DOHH2 (cell line): ENCODE measurements around the gene SP140.

ENCODE experiments used
- H3F3A ChIP-seq: fragments of 200-600 bp; sonication (generic), shearing (Covaris generic); 2 replicates; pipeline ENCODE4 v1.6.0; 2016; ENCODE audit warnings: antibody characterized with exemption, mild to moderate bottlenecking; ENCODE audit not compliant: control insufficient read depth, insufficient read depth
- H3K27ac ChIP-seq: fragments of 200-600 bp; sonication (generic); 2 replicates; pipeline ENCODE4 v1.5.1; 2014; ENCODE audit warnings: low read depth, mild to moderate bottlenecking, low read length, moderate library complexity
- H3K27me3 ChIP-seq: fragments of 200-600 bp; sonication (generic); 2 replicates; pipeline ENCODE4 v1.6.1; 2014; ENCODE audit warnings: mild to moderate bottlenecking, low read length, mixed read lengths; ENCODE audit not compliant: control insufficient read depth
- H3K36me3 ChIP-seq: fragments of 200-600 bp; sonication (generic); 2 replicates; pipeline ENCODE4 v1.6.1; 2014; ENCODE audit warnings: mild to moderate bottlenecking, low read length, moderate library complexity, mixed read lengths; ENCODE audit not compliant: control insufficient read depth
- H3K4me1 ChIP-seq: fragments of 200-600 bp; sonication (generic); 2 replicates; pipeline ENCODE4 v1.6.1; 2014; ENCODE audit warnings: mild to moderate bottlenecking, low read length, mixed read lengths; ENCODE audit not compliant: control insufficient read depth
- H3K4me2 ChIP-seq: fragments of 200-600 bp; sonication (generic); 2 replicates; pipeline ENCODE4 v1.6.0; 2014; ENCODE audit warnings: mild to moderate bottlenecking, low read length, moderate library complexity
- H3K4me3 ChIP-seq: fragments of 200-600 bp; sonication (generic); 2 replicates; pipeline ENCODE4 v1.5.1; 2014; ENCODE audit warnings: mild to moderate bottlenecking, low read length, mixed read lengths
- H3K79me2 ChIP-seq: fragments of 200-600 bp; sonication (generic); 2 replicates; pipeline ENCODE4 v1.6.1; 2014; ENCODE audit warnings: mild to moderate bottlenecking, low read length, mixed read lengths; ENCODE audit not compliant: control insufficient read depth
- H3K9me2 ChIP-seq: fragments of 200-600 bp; sonication (generic); replicated peaks from 2 replicates; pipeline ENCODE4 v1.6.1; 2014; ENCODE audit warnings: mild to moderate bottlenecking, low read length, mixed read lengths; ENCODE audit not compliant: control insufficient read depth
- H3K9me3 ChIP-seq: fragments of 200-600 bp; sonication (generic); 2 replicates; pipeline ENCODE4 v1.6.1; 2014; ENCODE audit warnings: antibody characterized with exemption, low read length, mixed read lengths; ENCODE audit not compliant: control insufficient read depth, insufficient read depth
- H4K20me1 ChIP-seq: fragments of 200-600 bp; sonication (generic); 2 replicates; pipeline ENCODE4 v1.6.0; 2014; ENCODE audit warnings: low read depth, mild to moderate bottlenecking, antibody characterized with exemption, low read length, moderate library complexity; ENCODE audit not compliant: control insufficient read depth, insufficient read depth
- CTCF ChIP-seq: fragments of 200-600 bp; sonication (generic); IDR thresholded peaks from one replicate; pipeline ENCODE4 v1.5.1; 2014; ENCODE audit warnings: antibody characterized with exemption, mild to moderate bottlenecking, low read depth, low read length; ENCODE audit not compliant: poor library complexity, severe bottlenecking
- EZH2phosphoT487 ChIP-seq: fragments of 200-600 bp; sonication (generic); IDR thresholded peaks from 2 replicates; pipeline ENCODE4 v1.6.1; 2017; ENCODE audit warnings: borderline replicate concordance, mild to moderate bottlenecking, antibody characterized with exemption, low read length, moderate library complexity, mixed read lengths

The SP140 gene

GRCh38 chr2:230179907-230180306 is 45.6 kb upstream of the SP140 start:
- no peaks in the 10 kb centered on the region for H3F3A ChIP-seq
- H3K27ac ChIP-seq = no peak overlapping the region
- no peak overlapping the region for H3K4me2 ChIP-seq
- H3K9me3 ChIP-seq = no peaks in the 10 kb centered on the region
- H3K4me3 ChIP-seq = no peak overlapping the region
- no peaks in the 10 kb centered on the region for H3K4me1 ChIP-seq
- H3K9me2 ChIP-seq = no peaks in the 10 kb centered on the region
- no peaks in the 10 kb centered on the region for H3K27me3 ChIP-seq
- TF ChIP-seq EZH2phosphoT487 (no peak), CTCF (no peak)
- no peaks in the 10 kb centered on the region for H4K20me1 ChIP-seq
- no peaks in the 10 kb centered on the region for H3K79me2 ChIP-seq
- no peaks in the 10 kb centered on the region for H3K36me3 ChIP-seq

- H3K36me3 ChIP-seq = no peaks in the 10 kb centered on the region
- H3F3A ChIP-seq = no peaks in the 10 kb centered on the region
- no peaks in the 10 kb centered on the region for H3K9me2 ChIP-seq
- H3K27me3 ChIP-seq = no peaks in the 10 kb centered on the region
- no peak overlapping the region for H3K4me2 ChIP-seq
- H3K79me2 ChIP-seq = no peaks in the 10 kb centered on the region
- H4K20me1 ChIP-seq = no peaks in the 10 kb centered on the region
- no peak overlapping the region for H3K4me3 ChIP-seq
- no peak overlapping the region for H3K27ac ChIP-seq
- TF ChIP-seq EZH2phosphoT487 (no peak), CTCF (no peak)
- H3K4me1 ChIP-seq = no peaks in the 10 kb centered on the region
- H3K9me3 ChIP-seq = no peaks in the 10 kb centered on the region
These were observed 44.3 kb upstream of the SP140 start for GRCh38 chr2:230181195-230181594.

- H3F3A ChIP-seq = no peaks in the 10 kb centered on the region
- no peaks in the 10 kb centered on the region for H4K20me1 ChIP-seq
- H3K4me3 ChIP-seq = no peak overlapping the region
- TF ChIP-seq EZH2phosphoT487 (no peak), CTCF (no peak)
- no peaks in the 10 kb centered on the region for H3K4me1 ChIP-seq
- H3K27me3 ChIP-seq = no peaks in the 10 kb centered on the region
- no peaks in the 10 kb centered on the region for H3K9me2 ChIP-seq
- H3K79me2 ChIP-seq = no peaks in the 10 kb centered on the region
- H3K9me3 ChIP-seq = no peaks in the 10 kb centered on the region
- no peak overlapping the region for H3K27ac ChIP-seq
- no peaks in the 10 kb centered on the region for H3K36me3 ChIP-seq
- H3K4me2 ChIP-seq = no peak overlapping the region
These were observed 40.6 kb upstream of the SP140 start for GRCh38 chr2:230184727-230185578.
